A549 (cell line): ENCODE results near the gene LBHD2.

ENCODE experiments used
- CHD2 ChIP-seq: fragments of 150-350 bp; IDR thresholded peaks from 2 replicates; pipeline ENCODE4 v1.6.1; 2014; ENCODE audit warnings: low read length; ENCODE audit not compliant: partially characterized antibody
- CTCF ChIP-seq: fragments of >200 bp; sonication (Bioruptor Twin); formaldehyde crosslinking; IDR thresholded peaks from 3 replicates; pipeline ENCODE4 v1.5.1; 2016
- EHF ChIP-seq: fragments of 250-450 bp; sonication (Bioruptor Pico); IDR thresholded peaks from 2 replicates; pipeline ENCODE4 v1.5.0; 2020; ENCODE audit warnings: mild to moderate bottlenecking
- EHMT2 ChIP-seq: fragments of 200-600 bp; sonication (generic); IDR thresholded peaks from 2 replicates; pipeline ENCODE4 v1.6.1; 2016; ENCODE audit warnings: antibody characterized with exemption, low read depth, mild to moderate bottlenecking, moderate library complexity
- EP300 ChIP-seq, 2 experiments: fragments of >200 bp; sonication (Bioruptor Twin); formaldehyde crosslinking; IDR thresholded peaks; 2 replicates in 1 of 2; 3 replicates in 1 of 2; pipeline ENCODE4 v1.6.1; 2016 to 2017
- JUNB ChIP-seq: fragments of >200 bp; sonication (Bioruptor Twin); formaldehyde crosslinking; IDR thresholded peaks from 2 replicates; pipeline ENCODE4 v1.6.1; 2016
- KDM1A ChIP-seq: fragments of 200-600 bp; sonication (generic); IDR thresholded peaks from 2 replicates; pipeline ENCODE4 v1.6.1; 2016; ENCODE audit warnings: low read depth, mild to moderate bottlenecking
- PBX3 ChIP-seq: IDR thresholded peaks from 2 replicates; pipeline ENCODE4 v1.6.1; 2012
- POLR2A ChIP-seq: IDR thresholded peaks from 2 replicates; pipeline ENCODE4 v1.6.1; 2012; ENCODE audit warnings: mild to moderate bottlenecking, low read length
- RAD21 ChIP-seq, 2 experiments: fragments of >200 bp in 1 of 2; sonication (Bioruptor Twin) in 1 of 2; formaldehyde crosslinking in 1 of 2; IDR thresholded peaks in 1 of 2; conservative IDR thresholded peaks in 1 of 2; 2 replicates in 1 of 2; 3 replicates in 1 of 2; pipeline ENCODE4 v1.6.1; 2012 to 2018; ENCODE audit warnings: inconsistent platforms in 1 of 2
- RCOR1 ChIP-seq: fragments of 150-350 bp; IDR thresholded peaks from 2 replicates; pipeline ENCODE4 v1.6.1; 2014; ENCODE audit warnings: antibody characterized with exemption, low read length, low read depth
- TP53 ChIP-seq: fragments of 250-450 bp; sonication (Bioruptor Pico); IDR thresholded peaks from 2 replicates; pipeline ENCODE4 v1.5.0; 2021; ENCODE audit warnings: mild to moderate bottlenecking, moderate library complexity
- USF2 ChIP-seq: fragments of 450-650 bp; IDR thresholded peaks from 2 replicates; pipeline ENCODE4 v1.6.1; 2014; ENCODE audit warnings: antibody characterized with exemption

GRCh38 chr14:103087343-103087835, 3.4 kb downstream of the LBHD2 start:
- TF ChIP-seq CTCF: no peak
- no peak for TF ChIP-seq RAD21 (conservative IDR thresholded peaks at IDR 0.05 in 1 of 2, IDR thresholded peaks at IDR 0.05 in 1 of 2)
- no peak for TF ChIP-seq EHMT2
- TF ChIP-seq CHD2: no peak
- no peak for TF ChIP-seq KDM1A
- no peak for TF ChIP-seq POLR2A
- TF ChIP-seq TP53 (CRISPR knock-in tag): no peak
- TF ChIP-seq USF2: no peak
- no peak for TF ChIP-seq JUNB
- no peak for TF ChIP-seq PBX3
- TF ChIP-seq EP300 (IDR thresholded peaks at IDR 0.05): no peak
- no peak for TF ChIP-seq EHF (CRISPR knock-in tag)
- no peak for TF ChIP-seq RCOR1
